Measurements from ENCODE around the gene CDC40.
"Not testable (repeated sequence)": the region's sequence is repeated elsewhere in the genome, so short reads cannot be mapped to it uniquely, and the experiment has no call there.

CDC40 gene

DNA sequence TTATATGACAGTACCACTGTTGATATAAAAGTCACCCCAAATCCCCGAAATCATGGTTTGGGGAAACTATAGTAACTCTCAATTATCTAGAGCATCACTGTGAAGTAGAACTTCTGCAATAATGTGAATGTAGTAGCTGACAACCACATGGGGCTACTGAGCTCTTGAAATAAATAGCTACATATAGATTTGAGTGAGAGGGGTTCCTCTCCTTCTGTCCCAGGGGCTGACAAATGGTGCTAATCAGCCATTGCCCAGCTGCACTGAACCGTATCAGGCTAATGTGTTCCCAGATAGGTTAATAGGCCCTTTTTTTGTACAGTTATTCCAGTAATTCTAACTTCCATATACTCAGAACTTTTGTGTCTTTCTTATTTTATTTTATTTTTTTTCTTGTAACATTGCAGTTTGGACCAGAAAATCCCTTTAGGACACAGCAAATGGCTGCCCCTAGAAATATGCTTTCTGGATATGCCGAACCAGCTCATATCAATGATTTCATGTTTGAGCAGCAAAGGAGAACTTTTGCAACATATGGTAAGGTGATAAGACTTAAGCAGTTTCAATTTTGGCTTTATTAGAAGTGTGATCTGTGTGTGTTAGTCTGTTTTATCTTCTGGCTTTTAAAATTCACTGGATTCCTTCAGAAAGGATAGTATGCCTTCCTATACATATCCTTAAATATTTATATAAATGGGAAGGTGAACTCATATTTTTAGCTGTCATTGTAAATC, 21.1 kb downstream of the CDC40 start:
- no peak for DNase-seq (ENCODE audit: low read depth in 2 of 2)

DNA sequence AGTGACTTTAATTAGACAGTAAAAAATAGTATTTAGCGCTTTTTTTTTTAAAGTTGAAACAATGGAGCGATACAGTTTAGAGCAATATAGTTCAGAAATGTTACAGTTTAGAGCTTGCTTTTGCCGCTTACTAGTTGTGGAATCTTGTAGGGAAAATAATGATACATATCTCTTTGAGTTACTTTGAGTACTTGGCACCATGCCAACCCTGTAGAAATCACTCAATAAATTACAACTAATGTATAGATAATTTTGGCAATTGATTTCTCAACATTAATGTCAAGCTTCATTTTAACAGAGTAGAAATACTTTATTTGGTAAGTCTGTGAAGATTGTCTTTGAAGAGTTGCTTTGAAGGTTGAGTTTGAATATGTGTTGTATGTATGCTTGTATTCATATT, 27.4 kb downstream of the CDC40 start:
- DNase-seq (ENCODE audit: low read depth in 2 of 2): no peak

- DNase-seq (ENCODE audit: low read depth in 2 of 2): no peak
Observed at GRCh38 chr6:110211753-110212152, 31.5 kb downstream of the CDC40 start.

GRCh38 chr6:110214338-110214737, 34.1 kb downstream of the CDC40 start:
- DNase-seq (ENCODE audit: low read depth in 2 of 2): no peak

- DNase-seq (ENCODE audit: low read depth in 2 of 2): no peak
Observed at GRCh38 chr6:110216140-110216539, 35.9 kb downstream of the CDC40 start.

GRCh38 chr6:110217266-110217665, 37.0 kb downstream of the CDC40 start:
- DNase-seq (ENCODE audit: low read depth in 2 of 2): no peak

DNA sequence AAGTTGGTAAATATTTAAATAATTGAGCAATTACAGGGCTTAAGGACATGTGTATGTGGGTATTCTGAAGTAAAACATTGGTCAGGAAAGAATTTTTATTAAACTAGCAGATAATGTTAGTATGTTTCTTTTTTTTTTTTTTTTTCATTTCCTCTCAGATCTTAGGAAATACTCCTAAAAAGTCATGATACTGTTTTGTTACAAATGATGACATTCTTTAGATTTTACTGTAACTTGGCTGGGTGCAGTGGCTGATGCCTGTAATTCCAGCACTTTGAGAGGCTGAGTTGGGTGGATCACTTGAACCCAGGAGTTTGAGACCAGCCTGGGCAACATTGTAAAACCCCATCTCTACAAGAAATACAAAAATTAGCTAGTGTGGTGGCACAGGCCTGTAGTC, 41.5 kb downstream of the CDC40 start:
- DNase-seq (ENCODE audit: low read depth in 2 of 2): no peak

DNA sequence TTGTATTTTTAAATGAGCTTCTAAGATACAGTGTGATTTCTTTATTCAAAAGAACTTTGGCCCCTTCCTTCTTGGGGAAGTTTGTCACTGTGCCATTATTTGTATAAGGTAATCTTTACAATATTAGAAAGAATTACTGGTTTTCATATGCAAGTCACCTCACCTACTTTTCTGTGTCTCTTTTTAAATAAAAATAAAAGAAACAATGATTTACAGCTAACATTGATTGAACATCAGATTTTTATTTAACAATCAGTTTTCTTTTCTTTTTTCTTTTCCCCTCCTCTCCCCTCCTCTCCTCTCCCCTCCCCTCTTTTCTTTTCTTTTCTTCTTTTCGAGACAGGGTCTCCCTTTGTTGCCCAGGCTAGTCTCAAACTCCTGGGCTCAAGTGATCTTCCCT, 46.0 kb downstream of the CDC40 start:
- DNase-seq (ENCODE audit: low read depth in 2 of 2): no peak

- no peak for DNase-seq (ENCODE audit: low read depth in 2 of 2)
Observed at GRCh38 chr6:110232450-110232849, 52.2 kb downstream of the CDC40 start.

DNA sequence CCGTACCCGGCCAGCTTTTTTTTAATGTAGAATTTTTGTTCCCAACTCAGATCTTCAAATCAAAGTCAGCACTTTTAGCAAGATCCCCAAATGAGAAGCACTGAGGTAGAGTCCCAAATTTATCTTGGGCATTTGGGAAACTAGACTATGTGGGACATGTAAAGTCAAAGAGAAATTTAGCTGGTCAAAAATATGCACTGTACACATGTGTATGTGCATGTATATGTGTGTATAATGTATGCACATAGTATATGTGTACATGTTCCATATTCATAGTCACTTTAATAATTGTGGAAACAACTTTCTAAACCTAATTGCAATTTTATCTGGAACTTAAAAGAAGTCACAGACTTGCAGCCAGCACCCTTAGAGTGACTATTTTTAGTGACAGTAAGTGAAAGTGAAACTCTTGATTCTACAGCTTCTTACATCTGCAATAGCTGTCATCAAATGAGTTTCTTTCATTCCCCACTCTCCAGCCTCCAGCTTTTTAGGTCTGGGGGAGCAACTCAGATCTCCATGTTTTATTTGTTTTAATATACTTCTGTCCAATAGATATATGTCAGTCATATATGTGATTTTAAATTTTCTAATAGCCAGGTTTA, 53.6 kb downstream of the CDC40 start:
- no peak for DNase-seq (ENCODE audit: low read depth in 2 of 2)

DNA sequence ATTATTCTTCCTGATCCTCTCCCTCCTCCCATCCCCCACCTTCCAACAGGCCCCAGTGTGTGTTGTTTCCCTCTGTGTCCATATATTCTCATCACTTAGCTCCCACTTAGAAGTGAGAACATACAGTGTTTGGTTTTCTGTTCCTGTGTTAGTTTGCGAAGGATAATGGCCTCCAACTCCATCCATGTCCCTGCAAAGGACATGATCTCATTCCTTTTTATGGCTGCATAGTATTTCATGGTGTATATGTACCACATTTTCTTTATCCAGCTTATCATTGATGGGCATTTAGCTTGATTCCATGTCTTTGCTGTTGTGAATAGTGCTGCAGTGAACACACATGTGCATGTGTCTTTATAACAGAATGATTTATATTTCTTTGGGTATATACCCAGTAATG, 55.8 kb downstream of the CDC40 start:
- DNase-seq (ENCODE audit: low read depth in 2 of 2): not testable (repeated sequence)

- no peak for DNase-seq (ENCODE audit: low read depth in 2 of 2)
Observed at GRCh38 chr6:110239526-110240274, 59.5 kb downstream of the CDC40 start.

- DNase-seq (ENCODE audit: low read depth in 2 of 2): not testable (repeated sequence)
Observed at GRCh38 chr6:110244621-110245020, 64.4 kb downstream of the CDC40 start.

- no peak for DNase-seq (ENCODE audit: low read depth in 2 of 2)
Observed at GRCh38 chr6:110246378-110246777, 66.2 kb downstream of the CDC40 start.

GRCh38 chr6:110246900-110247546, 66.8 kb downstream of the CDC40 start:
- no peak for DNase-seq (ENCODE audit: low read depth in 2 of 2)

DNA sequence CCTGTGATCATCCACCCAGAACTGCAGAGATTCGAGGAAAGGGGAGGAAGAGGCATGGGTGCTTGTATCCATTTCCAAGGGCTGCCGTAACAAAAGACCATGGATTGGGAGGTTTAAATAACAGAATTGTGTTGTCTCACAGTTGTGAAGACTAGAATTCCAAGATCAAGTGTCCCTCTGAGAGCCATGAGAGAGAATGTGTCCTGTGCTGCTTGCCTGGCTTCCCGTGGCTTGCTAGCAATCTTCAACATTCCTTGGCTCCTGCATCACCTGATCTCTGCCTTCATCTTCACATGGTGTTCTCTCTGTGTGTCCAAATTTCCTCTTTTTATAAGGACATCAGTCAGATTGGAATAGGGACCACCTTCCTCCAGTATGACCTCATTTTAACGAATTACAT, 69.8 kb downstream of the CDC40 start:
- DNase-seq (ENCODE audit: low read depth in 2 of 2): no peak

DNA sequence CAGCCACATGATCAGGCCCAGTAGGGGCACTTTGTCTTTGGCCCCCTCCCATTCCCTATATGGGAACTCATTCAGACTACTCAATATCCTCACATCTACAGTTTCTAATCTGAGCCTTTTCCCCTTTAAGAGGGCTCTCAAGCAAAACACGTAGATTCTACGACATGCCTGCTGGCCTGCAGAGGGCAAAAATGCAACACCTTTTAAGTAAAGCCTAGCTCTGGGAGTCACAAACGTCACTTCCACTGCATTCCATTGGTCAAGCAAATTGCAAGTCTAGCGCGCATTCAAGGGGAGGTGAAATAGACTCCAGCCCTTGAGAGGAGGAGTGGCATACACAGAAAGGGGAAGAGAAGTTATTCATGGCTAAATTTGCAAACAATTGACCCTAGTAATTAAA, 70.6 kb downstream of the CDC40 start:
- DNase-seq (ENCODE audit: low read depth in 2 of 2): no peak

GRCh38 chr6:110255211-110255750, 75.1 kb downstream of the CDC40 start:
- DNase-seq (ENCODE audit: low read depth in 2 of 2): peak in 1 of 2 donors; percentile 1

GRCh38 chr6:110256366-110256765, 76.1 kb downstream of the CDC40 start:
- DNase-seq (ENCODE audit: low read depth in 2 of 2): no peak

DNA sequence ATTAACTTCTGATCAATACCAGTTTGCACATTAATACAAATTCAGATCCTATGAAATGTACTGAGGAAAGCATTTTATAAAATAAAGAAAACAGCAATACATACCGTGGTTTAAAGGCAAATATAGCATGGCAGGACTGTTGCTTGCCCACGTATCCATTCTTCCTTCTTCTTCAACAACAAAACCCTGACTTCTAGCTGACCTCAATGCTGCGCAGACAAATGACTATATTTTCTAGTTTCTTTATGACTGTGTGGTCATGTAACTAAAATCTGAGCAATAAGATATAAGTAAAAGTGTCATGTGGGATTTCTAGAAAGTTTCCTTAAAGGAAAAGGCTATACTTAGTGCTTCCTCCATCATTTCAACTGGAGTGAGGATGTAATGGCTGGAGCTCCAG, 85.0 kb downstream of the CDC40 start:
- no peak for DNase-seq (ENCODE audit: low read depth in 2 of 2)

DNA sequence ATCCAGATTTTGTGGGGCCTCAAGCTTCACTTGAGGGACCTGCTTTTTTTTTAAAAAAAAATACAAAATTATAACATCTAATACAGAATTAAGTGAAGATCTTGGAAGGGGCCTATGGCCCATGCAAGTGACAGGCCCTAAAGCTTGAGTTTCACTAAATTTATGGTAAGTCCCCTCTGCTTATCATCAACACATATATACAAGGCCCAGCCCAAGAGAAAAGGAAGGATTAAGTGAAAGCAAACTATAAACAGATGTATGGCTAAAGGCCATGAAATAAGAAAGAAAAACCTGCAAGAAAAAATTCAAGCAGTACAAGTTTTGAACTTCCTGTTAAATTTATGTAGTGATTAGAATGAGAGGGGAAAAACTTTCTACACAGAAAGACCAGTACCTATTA, 86.8 kb downstream of the CDC40 start:
- DNase-seq (ENCODE audit: low read depth in 2 of 2): no peak

- DNase-seq (ENCODE audit: low read depth in 2 of 2): no peak
Observed at GRCh38 chr6:110269623-110270022, 89.4 kb downstream of the CDC40 start.
